HL-60 (cell line): ENCODE results near the gene TIGD4.

ENCODE experiments used
- DNase-seq, 2 experiments: peaks; one replicate each; pipeline ENCODE4 v3.0.0-alpha.2; 2010 to 2020; ENCODE audit warnings: low read depth in 1 of 2, low spot score in 1 of 2
- H3K27ac ChIP-seq: fragments of 250-450 bp; sonication (Bioruptor Pico); replicated peaks from 2 replicates; pipeline ENCODE4 v1.5.1; 2020; ENCODE audit warnings: mild to moderate bottlenecking, moderate library complexity
- H3K27me3 ChIP-seq: fragments of 250-450 bp; sonication (Bioruptor Pico); 2 replicates; pipeline ENCODE4 v1.5.1; 2021; ENCODE audit warnings: mild to moderate bottlenecking, moderate library complexity; ENCODE audit not compliant: insufficient read depth, poor library complexity, severe bottlenecking
- H3K4me3 ChIP-seq: replicated peaks from 2 replicates; pipeline ENCODE4 v1.5.1; 2011; ENCODE audit warnings: mild to moderate bottlenecking, control low read depth, low read length; ENCODE audit not compliant: insufficient read depth
- GABPA ChIP-seq: IDR thresholded peaks from 2 replicates; pipeline ENCODE4 v1.6.1; 2012; ENCODE audit warnings: low read depth
- POLR2AphosphoS5 ChIP-seq: IDR thresholded peaks from 2 replicates; pipeline ENCODE4 v1.6.1; 2012; ENCODE audit warnings: low read depth
- REST ChIP-seq: IDR thresholded peaks from 2 replicates; pipeline ENCODE4 v1.6.1; 2012; ENCODE audit warnings: low read depth; ENCODE audit not compliant: insufficient replicate concordance
- SPI1 ChIP-seq: IDR thresholded peaks from 2 replicates; pipeline ENCODE4 v1.6.1; 2012; ENCODE audit warnings: low read depth, mild to moderate bottlenecking, borderline replicate concordance
- TF ChIP-seq, protein P1 (sequence below): IDR thresholded peaks from one replicate; pipeline ENCODE4 v1.5.1; 2011; ENCODE audit warnings: low read length, control low read depth, inconsistent platforms; ENCODE audit not compliant: insufficient read depth

TIGD4 gene

DNA sequence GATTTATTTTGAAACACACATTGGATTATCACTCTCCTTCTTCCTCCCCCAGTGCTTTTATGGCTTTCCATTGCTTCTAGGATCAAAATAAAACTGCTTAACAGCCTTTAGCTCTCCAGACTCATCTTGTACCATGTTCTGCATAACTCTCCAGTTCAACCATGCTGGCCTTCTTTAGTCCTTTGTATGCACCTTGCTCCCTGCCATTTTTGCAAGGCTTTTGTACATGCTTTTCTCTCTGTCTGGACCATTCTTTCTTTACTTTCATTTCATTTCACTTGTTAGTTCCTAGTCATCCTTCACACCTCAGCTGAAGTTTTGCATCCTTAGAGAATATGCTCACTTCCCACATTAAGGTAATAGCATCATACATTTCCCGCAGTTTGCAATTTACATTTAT lies 7.1 kb upstream of the TIGD4 start:
- Histone ChIP-seq H3K27ac (no peak overlapping the region), H3K27me3 (no peaks in the 10 kb centered on the region), H3K4me3 (no peak overlapping the region)
- TF ChIP-seq SPI1 (no peak), GABPA (no peak), POLR2AphosphoS5 (no peak), REST (no peak)
- TF ChIP-seq, protein P1, sequence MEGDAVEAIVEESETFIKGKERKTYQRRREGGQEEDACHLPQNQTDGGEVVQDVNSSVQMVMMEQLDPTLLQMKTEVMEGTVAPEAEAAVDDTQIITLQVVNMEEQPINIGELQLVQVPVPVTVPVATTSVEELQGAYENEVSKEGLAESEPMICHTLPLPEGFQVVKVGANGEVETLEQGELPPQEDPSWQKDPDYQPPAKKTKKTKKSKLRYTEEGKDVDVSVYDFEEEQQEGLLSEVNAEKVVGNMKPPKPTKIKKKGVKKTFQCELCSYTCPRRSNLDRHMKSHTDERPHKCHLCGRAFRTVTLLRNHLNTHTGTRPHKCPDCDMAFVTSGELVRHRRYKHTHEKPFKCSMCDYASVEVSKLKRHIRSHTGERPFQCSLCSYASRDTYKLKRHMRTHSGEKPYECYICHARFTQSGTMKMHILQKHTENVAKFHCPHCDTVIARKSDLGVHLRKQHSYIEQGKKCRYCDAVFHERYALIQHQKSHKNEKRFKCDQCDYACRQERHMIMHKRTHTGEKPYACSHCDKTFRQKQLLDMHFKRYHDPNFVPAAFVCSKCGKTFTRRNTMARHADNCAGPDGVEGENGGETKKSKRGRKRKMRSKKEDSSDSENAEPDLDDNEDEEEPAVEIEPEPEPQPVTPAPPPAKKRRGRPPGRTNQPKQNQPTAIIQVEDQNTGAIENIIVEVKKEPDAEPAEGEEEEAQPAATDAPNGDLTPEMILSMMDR = no peak
- no peak for DNase-seq

- H3K27me3 ChIP-seq = no peaks in the 10 kb centered on the region
- no peak for DNase-seq
- H3K4me3 ChIP-seq = no peak overlapping the region
- no peak overlapping the region for H3K27ac ChIP-seq
- TF ChIP-seq REST (no peak), GABPA (no peak), POLR2AphosphoS5 (no peak), SPI1 (no peak)
- TF ChIP-seq, protein P1 = no peak
These were observed 6.4 kb upstream of the TIGD4 start for GRCh38 chr4:152785639-152786615.

DNA sequence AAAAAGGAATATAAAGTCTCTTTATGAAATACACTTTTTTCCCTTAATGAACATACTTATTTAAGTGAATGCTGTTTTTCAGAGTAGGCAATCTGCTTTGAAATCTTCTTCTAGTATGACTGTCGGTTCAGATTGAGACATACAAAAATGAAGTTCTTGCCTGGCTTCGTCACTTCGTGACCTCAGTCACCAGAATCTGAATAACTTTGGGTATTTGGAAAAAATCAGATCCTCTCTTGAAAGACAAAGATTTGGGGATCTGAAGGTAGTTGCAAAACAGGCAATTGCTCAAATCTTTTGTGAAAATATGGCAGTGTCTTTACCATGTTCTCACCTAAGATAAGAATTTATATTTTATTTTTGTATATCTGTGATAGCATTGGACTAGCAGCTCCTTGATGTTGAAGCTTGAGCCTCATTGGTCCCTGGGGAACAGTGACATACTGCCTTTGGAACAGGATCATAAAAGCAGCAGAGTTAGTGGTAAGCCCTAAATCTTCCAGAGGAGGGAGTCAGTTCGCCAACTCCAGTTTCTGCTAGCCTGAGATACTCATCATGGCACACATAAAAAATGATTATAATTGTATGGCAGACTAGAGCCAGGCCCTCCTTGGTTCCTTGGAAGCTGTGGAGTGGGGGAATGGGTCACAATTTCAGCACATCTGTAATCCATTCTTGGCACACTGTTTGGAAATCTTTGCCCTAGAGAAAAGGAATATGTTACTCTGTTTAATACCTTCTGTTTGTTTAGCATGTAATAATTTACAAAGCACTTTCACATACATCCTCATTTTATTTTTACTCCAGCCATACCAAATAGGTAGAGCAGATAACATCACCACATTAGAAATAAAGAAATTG lies 5.2 kb upstream of the TIGD4 start:
- TF ChIP-seq, protein P1 = no peak
- TF ChIP-seq POLR2AphosphoS5 (no peak), REST (no peak), GABPA (no peak), SPI1 (no peak)
- peak in 1 of 2 experiments; percentile 18 for DNase-seq
- Histone ChIP-seq H3K27me3 (no peaks in the 10 kb centered on the region), H3K27ac (no peak overlapping the region), H3K4me3 (no peak overlapping the region)
